NCI-H2107 treated with DMSO at 0.1 percent for 48 hours (cell line): Measurements from ENCODE around the gene VGLL1.
A peak's percentile ranks its signal among the peaks of the same experiment; 100 is the strongest.

Source experiments
- DNase-seq: peaks from one replicate; lab custom pipeline; 2025; ENCODE audit not compliant: unreplicated experiment; lab: John Stamatoyannopoulos, UW

The VGLL1 gene

GRCh38 chrX:136549226-136549625 is 17.2 kb downstream of the VGLL1 start:
- DNase-seq = no peak

- no peak for DNase-seq
Measured at GRCh38 chrX:136551410-136551809, 19.4 kb downstream of the VGLL1 start.

GRCh38 chrX:136555694-136556093 is 23.7 kb downstream of the VGLL1 start:
- DNase-seq = no peak

GRCh38 chrX:136572030-136572429 is 40.0 kb downstream of the VGLL1 start:
- DNase-seq = no peak

- no peak for DNase-seq
Measured at GRCh38 chrX:136574548-136574947, 42.5 kb downstream of the VGLL1 start.

- DNase-seq = peak; percentile 41
Measured at GRCh38 chrX:136577552-136577951, 45.5 kb downstream of the VGLL1 start.

GRCh38 chrX:136580316-136580715 is 48.3 kb downstream of the VGLL1 start:
- no peak for DNase-seq

GRCh38 chrX:136582624-136583023 is 50.6 kb downstream of the VGLL1 start:
- no peak for DNase-seq

GRCh38 chrX:136584545-136584944 is 52.5 kb downstream of the VGLL1 start:
- DNase-seq = no peak

GRCh38 chrX:136585262-136585661 is 53.2 kb downstream of the VGLL1 start:
- no peak for DNase-seq

- no peak for DNase-seq
Measured at GRCh38 chrX:136585960-136586359, 53.9 kb downstream of the VGLL1 start.

GRCh38 chrX:136586386-136586785 is 54.4 kb downstream of the VGLL1 start:
- peak; percentile 21 for DNase-seq

GRCh38 chrX:136587532-136587931 is 55.5 kb downstream of the VGLL1 start:
- DNase-seq = no peak

- no peak for DNase-seq
Measured at GRCh38 chrX:136588036-136588435, 56.0 kb downstream of the VGLL1 start.

- DNase-seq = no peak
Measured at GRCh38 chrX:136589966-136590365, 58.0 kb downstream of the VGLL1 start.

- DNase-seq = no peak
Measured at GRCh38 chrX:136597356-136597755, 65.3 kb downstream of the VGLL1 start.

GRCh38 chrX:136597954-136598353 is 65.9 kb downstream of the VGLL1 start:
- no peak for DNase-seq

- DNase-seq = no peak
Measured at GRCh38 chrX:136598631-136599030, 66.6 kb downstream of the VGLL1 start.

GRCh38 chrX:136600059-136600458 is 68.0 kb downstream of the VGLL1 start:
- no peak for DNase-seq
